ENCODE data around the gene REPS2. TPM values are rescaled to one million over a fixed set of nuclear protein-coding genes. Genes with fewer than 3 reads are reported as not detected.

The REPS2 gene
- total RNA-seq, 1 donor from 2014 or later: not detected

DNA sequence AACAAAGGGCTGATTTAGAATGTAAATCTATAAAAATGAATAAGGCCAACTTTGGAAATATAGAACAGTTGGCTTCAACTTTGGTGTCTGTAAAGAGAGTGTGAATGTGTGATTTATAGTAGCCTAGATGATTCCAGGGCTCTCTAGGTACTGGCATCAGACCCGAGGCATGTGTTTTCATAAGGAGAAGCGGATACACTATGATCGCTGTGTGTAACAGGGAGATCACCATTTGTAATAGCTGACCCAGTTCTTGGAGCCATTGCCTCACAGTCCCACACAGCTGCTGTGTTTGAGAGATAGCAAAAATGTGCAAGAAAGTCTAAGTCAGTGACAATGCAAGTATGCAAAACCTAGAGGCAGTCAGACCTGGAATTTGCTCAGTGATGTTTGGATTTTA, 135.1 kb downstream of the REPS2 start:
- intact Hi-C loops (cut with micrococcal nuclease): no loop called here

DNA sequence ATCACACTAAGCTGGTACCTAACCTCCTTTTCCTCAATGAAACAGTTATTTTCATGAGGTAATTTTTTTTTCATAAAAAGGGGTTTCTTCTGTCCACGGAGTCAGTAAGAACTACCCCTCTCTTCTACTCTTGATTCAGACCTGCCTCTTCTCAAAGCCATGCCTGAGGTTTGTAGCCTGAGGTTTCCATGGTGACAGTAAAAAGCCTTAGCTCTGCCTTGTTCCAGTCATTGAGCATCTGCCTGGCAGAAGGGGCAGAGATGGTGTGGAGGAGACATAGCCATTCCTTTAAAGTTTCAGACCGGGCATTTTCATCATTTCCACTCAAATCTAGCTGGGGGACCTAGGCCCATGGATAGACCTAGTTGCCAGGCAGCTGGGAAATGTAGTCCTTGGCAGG, 135.5 kb downstream of the REPS2 start:
- intact Hi-C loops (cut with micrococcal nuclease): no loop called here

DNA sequence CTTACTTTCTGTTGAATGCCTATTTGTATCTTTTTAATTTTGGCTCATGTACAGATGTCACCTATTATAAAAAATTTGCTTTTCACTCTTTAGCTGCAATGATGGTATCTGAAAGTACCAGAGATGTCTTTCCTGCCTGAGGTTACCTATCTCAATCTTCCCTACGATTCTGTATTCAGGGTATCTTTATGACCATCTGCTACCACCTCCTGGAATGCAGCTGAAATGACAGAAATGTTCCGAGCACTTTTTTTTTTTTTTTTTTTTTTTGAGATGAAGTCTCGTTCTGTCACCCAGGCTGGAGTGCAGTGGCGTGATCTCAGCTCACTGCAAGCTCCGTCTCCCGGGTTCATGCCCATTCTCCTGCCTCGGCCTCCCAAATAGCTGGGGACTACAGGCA, 136.4 kb downstream of the REPS2 start:
- intact Hi-C loops (cut with micrococcal nuclease): no loop called here

DNA sequence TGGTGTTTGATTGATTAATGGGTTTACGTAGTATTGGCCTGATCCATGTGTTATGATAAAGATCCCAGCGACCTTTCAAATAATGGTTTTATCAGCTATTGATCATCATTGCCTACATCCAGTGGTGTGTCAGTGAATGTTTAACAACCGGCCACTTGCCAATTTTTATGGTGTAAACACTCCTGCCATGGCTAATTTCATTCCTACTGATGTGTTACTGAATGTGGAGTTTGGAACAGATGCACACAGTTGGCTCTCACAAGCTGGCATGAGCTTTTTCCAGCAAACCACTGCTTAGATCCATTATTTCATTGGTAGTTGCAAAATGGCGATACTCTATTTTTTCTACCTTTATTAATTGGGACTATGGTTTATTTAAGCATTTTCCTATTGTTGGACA, 139.9 kb downstream of the REPS2 start:
- intact Hi-C loops (cut with micrococcal nuclease): no loop called here

DNA sequence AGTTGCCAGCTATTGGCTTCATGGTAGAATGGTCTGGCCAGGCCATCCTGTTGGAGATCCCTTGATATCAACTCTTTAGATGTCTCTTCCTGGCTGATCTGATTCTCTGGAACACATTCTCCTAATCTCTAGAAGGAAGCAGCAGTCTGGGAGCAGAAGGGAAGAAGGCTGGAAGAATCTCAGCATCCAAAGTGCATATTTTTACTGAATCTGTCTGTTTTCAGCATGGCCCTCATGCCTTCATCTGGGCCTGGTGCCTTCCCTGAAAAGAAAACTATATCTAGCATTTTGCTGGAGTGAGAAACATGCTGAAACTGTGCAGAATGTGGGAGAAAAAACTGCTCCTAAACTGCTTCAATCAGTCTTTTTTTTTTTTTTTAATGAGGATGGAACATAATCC, 148.7 kb downstream of the REPS2 start:
- intact Hi-C loops (cut with micrococcal nuclease): no loop called here

DNA sequence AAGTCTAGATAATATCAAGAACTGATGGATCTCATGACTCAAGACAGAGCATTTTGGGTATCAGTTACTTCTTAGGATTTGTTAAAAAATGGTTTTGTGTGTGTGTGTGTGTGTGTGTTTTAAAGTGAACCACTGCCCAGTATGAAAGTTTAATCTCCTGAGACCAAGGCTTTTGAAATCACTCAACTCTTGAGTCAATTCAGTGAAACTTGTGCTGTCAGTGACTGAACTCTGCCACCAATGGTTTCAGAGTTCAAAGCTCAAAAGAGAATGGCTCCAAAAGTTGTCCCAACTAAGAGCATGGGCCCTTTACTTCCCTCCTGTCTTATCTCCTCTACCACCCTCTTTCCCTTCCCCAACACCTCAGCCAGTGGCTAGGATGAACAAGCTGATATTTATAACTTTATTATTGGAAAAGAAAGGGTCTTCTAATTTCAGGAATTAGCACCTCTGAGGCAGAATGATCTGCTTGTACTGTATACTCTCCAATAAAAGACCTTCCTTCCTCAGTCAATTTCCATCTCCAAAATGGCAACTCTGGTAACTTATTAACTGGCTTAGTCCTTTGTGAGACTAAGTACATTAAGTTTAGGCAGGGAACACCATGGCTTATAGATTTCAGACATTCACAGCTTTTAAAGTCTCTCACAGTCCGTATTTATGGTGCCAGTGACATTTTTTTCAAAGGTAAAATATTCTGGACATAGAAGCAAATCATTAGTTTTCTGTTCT, 152.2 kb downstream of the REPS2 start:
- intact Hi-C loops (cut with micrococcal nuclease): no loop called here

DNA sequence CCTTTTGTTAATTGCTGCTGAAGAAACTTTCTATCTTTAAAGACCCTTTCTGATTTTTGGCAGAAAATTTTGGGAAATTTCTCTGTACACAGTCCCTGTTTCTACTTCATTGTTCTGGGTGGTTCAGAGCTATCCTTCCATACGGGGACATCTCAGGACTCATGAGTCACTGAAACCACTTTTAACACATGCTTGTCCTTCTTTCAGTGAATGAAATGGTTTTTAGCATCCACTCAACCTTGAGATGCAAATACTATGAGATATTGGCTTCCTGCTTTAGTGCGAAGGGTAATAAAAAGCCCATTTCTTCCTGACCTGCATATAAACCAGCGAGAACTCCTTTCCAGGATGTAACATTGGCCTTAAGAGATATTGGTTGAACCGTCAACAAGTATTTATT, 158.0 kb downstream of the REPS2 start:
- intact Hi-C loops (cut with micrococcal nuclease): no loop called here

DNA sequence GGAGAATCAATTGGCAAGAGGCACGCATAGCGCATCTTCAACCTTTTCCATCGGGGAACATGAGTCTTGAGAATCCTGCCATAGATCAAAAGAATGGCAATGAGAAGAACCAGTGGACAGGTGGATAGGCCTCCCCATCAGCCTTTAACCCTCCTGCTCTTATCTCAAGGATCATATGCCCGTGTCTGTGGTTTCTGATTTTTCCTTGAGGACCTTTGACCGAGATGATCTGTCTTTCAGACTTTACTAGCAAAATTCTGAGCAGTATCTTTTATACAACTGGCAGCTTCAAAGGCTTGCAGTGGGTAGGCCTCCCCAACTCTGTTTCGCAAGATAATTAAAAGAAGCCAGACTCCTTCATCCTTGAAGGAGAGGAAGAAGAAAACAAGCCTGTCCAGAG, 174.4 kb downstream of the REPS2 start:
- intact Hi-C loops (cut with micrococcal nuclease): no loop called here

DNA sequence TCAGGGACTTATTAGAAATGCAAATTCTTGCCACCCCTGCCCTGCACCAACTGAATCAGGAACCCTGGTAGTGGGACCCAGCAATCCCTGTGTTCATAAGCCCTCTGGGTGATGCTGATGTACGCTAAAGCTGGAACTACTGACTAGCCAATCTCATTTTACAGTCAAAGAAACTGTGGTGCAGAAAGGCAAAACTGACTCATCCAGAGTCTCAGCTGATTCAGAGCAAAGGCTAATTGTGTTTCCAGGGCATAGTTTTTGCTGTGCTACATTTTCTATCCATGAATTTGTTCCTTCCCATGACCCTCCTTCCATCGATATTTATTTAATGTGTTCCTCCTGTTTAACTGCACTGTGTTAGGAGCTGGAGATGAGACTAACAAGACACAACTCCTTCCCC, 207.5 kb downstream of the REPS2 start:
- intact Hi-C loops (cut with micrococcal nuclease): no loop called here

DNA sequence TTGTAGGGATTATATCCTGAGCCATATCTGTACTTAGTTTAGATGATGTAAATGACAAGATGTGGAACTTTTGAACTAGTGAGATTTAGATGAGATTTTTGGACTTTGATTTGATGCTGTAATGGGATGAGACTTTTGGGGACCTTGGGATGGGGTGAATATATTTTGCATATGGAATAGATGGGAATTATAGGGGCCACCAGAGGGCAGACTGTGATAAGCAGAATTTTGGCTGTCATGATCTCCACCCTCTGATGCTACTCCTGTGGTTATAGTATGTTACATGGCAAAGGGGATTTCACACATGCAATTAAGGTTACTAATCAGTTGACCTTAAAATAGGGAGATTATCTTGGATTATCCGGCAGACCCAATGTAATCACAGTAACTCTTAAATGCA, 214.5 kb downstream of the REPS2 start:
- intact Hi-C loops (cut with micrococcal nuclease): no loop called here

DNA sequence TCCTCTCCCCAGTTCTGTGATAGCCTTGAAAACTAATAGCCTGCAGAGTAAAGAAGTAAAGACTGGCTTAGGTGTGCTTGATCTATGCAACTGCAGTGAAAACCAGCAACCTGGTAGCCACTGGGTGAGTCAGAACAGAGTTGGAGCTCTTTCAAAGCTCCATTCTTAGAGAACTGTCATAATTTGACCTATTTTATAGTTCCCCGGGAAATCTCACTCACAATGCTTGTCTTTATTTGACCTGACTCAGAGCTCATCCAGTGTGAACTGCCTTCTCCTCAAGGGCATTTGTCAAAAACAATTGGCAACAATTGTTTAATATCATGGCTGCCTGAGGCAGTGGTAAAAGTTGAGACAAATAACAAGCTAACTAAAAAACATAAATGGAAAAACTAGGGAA, 215.5 kb downstream of the REPS2 start:
- intact Hi-C loops (cut with micrococcal nuclease): no loop called here

DNA sequence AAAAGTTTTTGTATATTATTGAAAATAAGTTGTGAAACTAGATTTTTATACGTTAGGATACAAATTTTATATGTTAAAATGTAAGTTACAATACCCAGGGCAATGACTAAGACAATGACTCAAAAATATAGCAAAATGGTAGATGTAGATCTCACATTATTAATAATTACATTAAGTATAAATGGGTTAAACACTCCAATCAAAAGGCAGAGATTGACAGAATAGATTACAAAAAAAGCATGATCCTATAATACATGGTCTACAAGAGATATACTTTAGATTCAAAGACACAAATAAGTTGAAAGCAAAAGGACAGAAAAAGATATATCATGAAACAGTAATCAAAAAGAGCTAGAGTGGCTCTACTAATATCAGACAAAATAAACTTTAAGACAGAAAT, 217.6 kb downstream of the REPS2 start:
- intact Hi-C loops (cut with micrococcal nuclease): no loop called here

DNA sequence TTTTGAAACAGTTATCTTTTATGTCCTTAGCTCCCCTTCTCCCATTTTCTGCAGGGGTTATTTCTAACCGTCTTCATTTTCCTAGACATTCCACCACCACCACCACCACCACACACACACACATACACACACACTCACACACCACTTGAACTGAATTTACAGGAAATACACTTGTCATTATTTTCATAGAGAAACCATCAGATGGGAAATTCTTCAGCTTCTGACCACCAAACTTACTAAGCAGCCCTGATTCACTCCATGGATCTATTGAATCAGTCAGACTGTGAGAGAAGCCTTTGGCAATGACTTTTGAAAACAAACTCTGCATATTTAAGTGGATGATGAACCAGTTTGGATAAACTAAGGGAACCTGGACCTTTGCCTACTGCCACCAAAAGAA, 218.5 kb downstream of the REPS2 start:
- intact Hi-C loops (cut with micrococcal nuclease): no loop called here

DNA sequence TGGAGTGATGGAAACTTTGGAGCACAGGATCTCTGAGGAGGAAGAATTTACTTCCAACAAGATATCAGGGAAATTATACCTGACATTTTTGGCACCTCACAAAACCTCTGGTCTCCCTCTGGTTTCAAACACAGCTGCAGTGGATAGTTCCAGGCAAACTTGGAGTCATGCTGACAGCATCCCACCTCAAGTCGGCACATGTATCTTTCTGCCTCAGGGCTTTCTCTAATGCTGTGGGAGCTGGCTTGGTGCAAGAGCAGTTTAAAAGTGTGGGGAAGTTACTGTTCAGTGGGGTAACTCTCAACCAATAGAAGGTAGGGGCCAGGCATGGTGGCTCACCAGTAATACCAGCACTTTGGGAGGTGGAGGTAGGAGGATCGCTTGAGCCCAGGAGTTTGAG, 221.5 kb downstream of the REPS2 start:
- intact Hi-C loops (cut with micrococcal nuclease): no loop called here

DNA sequence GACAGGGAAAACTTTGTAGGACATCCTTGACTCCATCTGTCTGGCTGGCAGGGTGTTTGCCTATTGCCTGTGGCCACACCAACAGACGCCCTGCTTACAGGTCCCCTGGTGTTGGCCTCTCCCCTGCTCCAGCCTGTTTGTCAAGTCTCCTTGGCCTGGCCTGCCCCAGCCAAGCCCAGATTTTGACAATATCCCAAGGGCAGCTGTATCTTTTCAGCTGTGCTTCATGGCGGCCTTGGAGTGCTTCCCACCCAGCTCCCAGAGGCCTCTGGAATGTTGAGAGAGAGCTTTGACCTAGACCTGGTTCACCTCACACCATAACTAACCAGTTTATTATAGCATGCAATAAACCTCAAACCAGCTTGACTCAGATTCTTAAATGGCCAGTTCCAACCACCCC, 224.5 kb downstream of the REPS2 start:
- intact Hi-C loops (cut with micrococcal nuclease): no loop called here

DNA sequence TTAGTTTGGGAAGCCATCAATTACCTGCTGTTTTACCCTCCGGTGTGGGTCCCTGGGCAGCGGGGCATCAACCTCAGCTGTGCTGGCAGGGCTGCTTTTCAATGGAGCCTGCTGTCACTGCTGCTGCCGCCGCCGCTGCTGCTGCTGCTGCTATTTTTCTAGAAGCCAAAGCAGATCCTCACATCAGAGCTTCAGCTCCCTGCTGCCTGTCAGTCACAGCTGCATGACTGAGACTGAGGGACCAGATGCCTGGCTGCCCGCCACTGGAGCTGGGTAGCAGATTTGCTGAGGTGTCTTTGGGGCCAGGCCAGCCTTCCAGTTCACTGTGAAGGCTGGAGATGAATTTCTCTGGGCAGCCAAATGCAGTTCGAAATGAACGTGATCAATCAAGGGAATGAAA, 228.2 kb downstream of the REPS2 start:
- intact Hi-C loops (cut with micrococcal nuclease): no loop called here

DNA sequence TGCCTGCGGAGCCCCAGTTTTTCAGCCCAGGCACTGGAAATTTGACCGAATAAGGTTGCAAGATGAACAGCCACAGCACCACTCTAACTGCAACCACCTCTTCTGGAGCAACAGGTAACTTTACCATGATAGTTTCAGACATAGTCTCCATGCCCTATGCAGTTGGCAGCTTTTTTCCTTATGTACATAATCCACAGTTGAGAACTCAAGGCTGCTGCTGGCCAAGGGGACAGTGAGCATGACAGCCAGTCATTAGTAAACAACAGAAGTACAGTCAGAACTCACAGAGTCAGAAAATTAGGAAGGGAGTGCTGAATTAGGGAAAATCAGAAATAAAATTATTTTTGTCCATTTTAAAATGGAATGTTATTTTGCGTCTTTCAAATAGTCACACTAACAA, 235.9 kb downstream of the REPS2 start:
- intact Hi-C loops (cut with micrococcal nuclease): no loop called here

DNA sequence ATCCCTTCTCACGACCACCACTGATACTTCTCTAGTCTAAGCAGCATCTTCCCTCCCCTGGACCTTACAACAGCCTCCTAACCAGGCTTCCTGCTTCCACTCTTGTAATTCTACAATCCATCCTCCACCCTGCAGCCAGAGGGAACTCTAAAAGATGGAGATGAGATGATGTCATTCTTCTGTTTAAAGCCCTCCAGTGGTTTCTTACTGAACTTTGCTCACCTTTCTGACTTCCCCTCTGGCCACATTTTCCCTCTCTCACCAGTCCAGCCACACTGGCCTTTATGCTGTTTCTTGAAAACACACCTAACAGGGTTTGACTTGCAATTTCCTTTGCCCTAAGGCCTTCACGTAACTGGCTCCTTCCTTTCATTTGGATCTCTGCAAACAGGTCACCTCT, 237.1 kb downstream of the REPS2 start:
- intact Hi-C loops (cut with micrococcal nuclease): no loop called here

DNA sequence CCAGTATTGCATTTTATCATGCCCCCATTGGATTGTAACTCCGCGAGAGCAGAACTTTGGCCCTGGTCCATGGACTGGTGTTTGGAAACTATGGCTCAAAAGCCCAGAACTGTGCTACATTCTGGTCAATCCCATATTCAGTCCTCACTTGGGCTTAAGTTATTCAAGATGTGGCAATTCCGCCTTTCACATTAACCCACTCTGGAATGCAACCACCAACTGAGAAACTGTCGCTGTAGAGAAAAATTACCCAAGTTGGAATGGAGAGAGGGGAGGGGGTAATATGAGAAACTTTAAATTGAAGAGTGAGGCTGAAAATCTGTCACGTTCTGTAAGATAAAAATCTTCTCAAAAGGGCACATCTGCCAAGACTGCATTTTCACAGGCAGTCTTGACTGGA, 239.0 kb downstream of the REPS2 start:
- intact Hi-C loops (cut with micrococcal nuclease): no loop called here

DNA sequence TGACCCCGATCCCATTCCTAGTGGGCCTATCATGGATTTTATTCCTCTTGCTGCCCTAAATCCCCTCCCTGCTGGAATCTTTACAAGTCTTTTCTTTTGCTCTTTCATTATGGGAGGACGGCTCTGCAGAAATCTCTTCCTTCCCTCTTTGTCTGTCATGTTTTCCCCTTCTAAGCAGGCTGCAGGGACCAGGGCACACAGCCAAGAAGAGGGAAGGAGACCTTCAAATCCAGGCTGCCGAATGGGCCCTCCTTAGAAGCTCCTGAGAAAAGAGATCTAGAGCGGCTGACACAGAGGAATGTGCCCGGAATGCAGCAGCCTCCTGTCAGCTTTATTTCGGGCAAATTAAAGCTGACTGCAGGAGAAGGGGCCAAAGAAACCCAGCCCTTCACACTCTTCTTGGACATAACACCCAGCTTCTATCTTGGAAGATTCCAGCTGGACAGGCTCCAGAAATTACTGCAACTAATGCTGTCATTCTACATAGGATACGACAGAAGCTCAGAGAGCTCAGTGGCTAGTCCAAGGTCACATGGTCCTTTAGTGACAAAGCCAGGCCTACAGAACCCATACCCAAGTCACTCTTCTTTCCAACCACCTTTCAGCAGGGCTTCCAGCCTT, 240.8 kb downstream of the REPS2 start:
- intact Hi-C loops (cut with micrococcal nuclease): no loop called here

DNA sequence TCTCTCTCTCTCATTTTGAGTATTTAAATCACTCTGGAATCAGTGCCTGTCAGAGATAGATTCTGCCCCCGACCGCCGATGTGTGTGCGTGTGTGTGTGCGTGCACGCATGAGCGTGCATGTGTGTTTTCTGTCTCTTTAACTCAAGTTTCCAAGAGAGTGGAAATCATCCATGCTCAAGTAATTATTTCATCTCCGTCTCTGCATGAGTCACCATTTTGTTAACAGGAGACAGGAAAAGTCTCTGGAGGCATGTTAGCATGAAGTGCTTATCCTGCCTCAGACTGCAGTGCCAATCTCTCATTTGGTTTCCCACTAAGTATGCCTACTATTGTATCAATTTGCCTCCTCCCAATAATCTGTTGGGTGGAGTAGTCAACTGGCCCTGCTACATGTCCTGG, 245.6 kb downstream of the REPS2 start:
- intact Hi-C loops (cut with micrococcal nuclease): no loop called here

All from T-helper 2 cell treated with Interferon-gamma antibody and Interleukin-4, amounts not matched to agents 100 ng/mL and 5 ng/mL, for 36 hours (primary cell).